RCC 7860 (cell line): ENCODE measurements around the gene HNRNPCL4.
"Not testable (repeated sequence)": the region's sequence is repeated elsewhere in the genome, so short reads cannot be mapped to it uniquely, and the experiment has no call there.

Source experiments
- DNase-seq: peaks from one replicate; pipeline ENCODE4 v3.0.0-alpha.2; 2015; ENCODE audit warnings: low spot score
- FAIRE-seq: peaks from 2 replicates; lab custom pipeline; 2012; peaks lifted over from hg19 to GRCh38; lab: Jason Lieb, UNC

HNRNPCL4 gene

DNA sequence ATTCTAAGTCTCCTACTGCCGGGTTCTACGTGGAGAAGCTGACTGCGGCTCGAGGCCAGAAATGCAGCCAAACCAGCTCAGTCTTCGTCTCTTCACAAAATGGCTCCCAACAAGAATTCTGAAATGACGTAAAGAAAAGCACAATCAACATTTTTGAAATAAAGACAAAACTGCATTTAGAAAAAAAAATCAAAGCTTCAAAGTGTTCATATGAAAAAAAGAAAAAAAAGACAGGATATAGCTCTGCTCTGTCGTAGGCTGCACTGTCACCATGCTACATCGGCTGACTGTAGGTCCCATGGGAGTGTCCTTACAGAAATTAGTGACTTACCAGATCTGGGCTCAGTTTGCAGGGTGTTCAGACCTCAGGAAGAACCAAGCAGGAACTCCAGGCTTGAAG lies at the start of gene HNRNPCL4:
HNRNPCL4 (minus strand) TSS at position 101 of the 400 bp plus-strand sequence. CDS start 164 bp downstream, outside the sequence.
- not testable (repeated sequence) for DNase-seq, FAIRE-seq

DNA sequence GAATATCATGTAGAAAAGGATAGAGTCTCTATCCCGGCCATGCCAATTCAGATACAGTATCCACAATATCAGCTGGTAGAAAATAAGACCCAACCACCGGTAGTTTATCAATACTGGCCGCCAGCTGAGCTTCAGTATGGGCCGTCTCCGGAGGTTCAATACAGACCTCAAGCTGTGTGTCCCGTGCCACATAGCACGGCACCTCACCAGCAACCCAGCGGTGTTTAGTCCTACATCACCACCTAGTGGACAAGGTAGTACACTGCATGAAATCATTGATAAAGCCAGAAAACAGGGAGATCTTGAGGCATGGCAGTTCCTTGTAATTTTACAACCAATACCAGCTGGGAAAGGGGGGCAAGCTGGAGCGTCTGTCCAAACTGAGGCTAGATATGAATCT lies 43.3 kb upstream of the HNRNPCL4 start:
- not testable (repeated sequence) for FAIRE-seq, DNase-seq

DNA sequence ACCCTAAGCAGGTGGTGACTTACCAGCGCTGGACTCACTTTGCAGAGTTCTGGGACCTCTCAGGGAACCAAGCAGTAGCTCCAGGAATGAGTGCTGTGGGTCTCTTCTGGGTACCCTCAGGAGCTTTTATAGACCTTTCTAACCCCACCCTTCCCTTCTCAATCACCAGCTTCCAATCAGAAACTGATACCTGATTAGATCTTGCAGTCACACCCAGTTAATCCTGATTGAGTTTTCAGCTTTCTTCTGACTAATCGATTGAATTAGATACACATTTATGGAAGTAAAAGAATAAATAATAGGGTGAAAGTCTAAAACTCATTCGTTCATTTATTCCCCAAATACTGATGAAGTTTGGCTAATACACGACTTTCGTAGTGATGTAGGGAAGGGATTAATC lies 35.9 kb upstream of the HNRNPCL4 start, which contains the start of gene PRAMEF13:
PRAMEF13 (minus strand) TSS at position 101 of the 400 bp plus-strand sequence. CDS start 1,820 bp downstream, outside the sequence.
- FAIRE-seq, DNase-seq: not testable (repeated sequence)

DNA sequence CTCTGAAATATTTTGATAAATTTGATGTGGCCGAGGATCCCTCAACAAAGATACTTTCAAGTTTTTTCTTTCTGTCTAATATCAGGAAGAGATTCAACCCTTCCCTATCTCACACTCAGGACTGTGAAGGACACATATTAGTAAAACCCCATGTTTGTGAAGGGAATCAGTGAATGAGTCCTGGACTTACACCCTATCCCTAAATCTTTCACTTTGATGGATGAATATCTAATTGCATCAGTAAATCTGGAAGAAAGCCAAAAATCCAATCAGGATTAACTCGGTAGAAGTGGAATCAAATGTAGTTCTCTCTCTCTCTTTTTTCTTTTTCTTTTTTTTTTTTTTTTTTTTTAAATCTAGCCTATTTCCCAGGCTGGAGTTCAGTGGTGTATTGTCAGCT lies 6.1 kb upstream of the HNRNPCL4 start, which contains the start of gene PRAMEF9:
PRAMEF9 (plus strand) TSS at position 301 of the 400 bp plus-strand sequence. CDS start 3,433 bp downstream, outside the sequence.
- not testable (repeated sequence) for DNase-seq, FAIRE-seq

DNA sequence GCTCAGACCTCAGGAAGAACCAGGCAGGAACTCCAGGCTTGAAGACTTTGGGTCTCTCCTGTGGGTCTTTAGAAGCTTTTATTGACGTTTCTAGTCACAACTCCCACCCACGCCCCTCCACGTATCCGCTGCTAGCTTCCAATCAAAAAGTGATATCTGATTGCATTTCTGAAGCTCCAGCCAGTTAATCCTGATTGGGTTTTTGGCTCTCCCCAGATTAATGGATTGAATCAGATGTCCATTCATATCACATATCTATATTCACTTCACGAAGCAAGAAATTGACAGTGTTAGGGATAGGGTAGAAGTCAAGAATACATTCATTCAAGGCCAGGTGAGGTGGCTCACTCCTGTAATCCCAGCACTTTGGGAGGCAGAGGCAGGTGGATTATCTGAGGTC lies 9.5 kb downstream of the HNRNPCL4 start, which contains the start of gene PRAMEF26:
PRAMEF26 (minus strand) TSS at position 101 of the 400 bp plus-strand sequence. CDS start 2,914 bp downstream, outside the sequence.
- FAIRE-seq, DNase-seq: not testable (repeated sequence)

DNA sequence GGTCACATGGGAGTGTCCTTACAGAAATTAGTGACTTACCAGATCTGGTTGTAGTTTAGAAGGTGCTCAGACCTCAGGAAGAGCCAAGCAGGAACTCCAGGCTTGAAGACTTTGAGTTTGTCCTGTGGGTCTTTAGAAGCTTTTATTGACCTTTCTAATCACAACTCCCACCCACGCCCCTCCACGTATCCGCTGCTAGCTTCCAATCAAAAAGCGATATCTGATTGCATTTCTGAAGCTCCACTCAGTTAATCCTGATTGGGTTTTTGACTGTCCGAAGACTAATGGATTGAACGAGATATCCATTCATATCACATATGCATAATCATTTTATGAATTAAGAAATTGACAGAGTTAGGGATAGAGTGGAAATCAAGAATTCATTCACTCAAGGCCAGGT lies 48.7 kb downstream of the HNRNPCL4 start, which contains the start of gene HNRNPCL2:
HNRNPCL2 (minus strand) TSS at position 101 of the 400 bp plus-strand sequence. CDS start 454 bp downstream, outside the sequence.
- not testable (repeated sequence) for FAIRE-seq, DNase-seq
